ENCODE results near the gene IP6K1. TPM values are rescaled to one million over a fixed set of nuclear protein-coding genes. Genes with fewer than 3 reads are reported as not detected.
A peak's percentile ranks its signal among the peaks of the same experiment; 100 is the strongest.

The IP6K1 gene
- total RNA-seq, 2 experiments from 2014 or later = 27.4 to 30.9 TPM

GRCh38 chr3:49683162-49683561 lies 103.2 kb downstream of the IP6K1 start:
- CTCF ChIA-PET (ENCODE audit: unreplicated experiment) = no interaction called here
- POLR2A ChIA-PET = no interaction called here

GRCh38 chr3:49681543-49681942 lies 104.8 kb downstream of the IP6K1 start:
- H3K9me2 ChIP-seq (ENCODE audit: insufficient read depth, low read length) = no peaks in the 10 kb centered on the region
- H3K79me2 ChIP-seq (ENCODE audit: insufficient read depth, low read depth, low read length) = no peaks in the 10 kb centered on the region
- no peaks in the 10 kb centered on the region for H3K9me3 ChIP-seq (ENCODE audit: low read length)
- CTCF ChIA-PET (ENCODE audit: unreplicated experiment) = no interaction called here
- BruUV-seq (replicated peaks) = no TSS peak
- H3K4me1 ChIP-seq (ENCODE audit: insufficient read depth, low read length, poor library complexity, severe bottlenecking) = no peaks in the 10 kb centered on the region
- no peak overlapping the region for H2AFZ ChIP-seq (ENCODE audit: low read length)
- no peak overlapping the region for H3K4me2 ChIP-seq (ENCODE audit: low read length)
- no peak for DNase-seq (ENCODE audit: low spot score)
- no peaks in the 10 kb centered on the region for H4K20me1 ChIP-seq (ENCODE audit: insufficient read depth, low read length)
- POLR2A ChIA-PET = no interaction called here
- intact Hi-C loops (cut with micrococcal nuclease; ENCODE audit: unreplicated experiment) = no loop called here
- H3K36me3 ChIP-seq (ENCODE audit: insufficient read depth, low read length) = peaks cover 71% of the 10 kb centered on the region
- H3K4me3 ChIP-seq (ENCODE audit: low read depth, low read length, poor library complexity, severe bottlenecking) = no peak overlapping the region
- no peak overlapping the region for H3K27ac ChIP-seq (ENCODE audit: low read depth, low read length, poor library complexity, severe bottlenecking)
- TF ChIP-seq EZH2phosphoT487 (IDR thresholded peaks at IDR 0.05; ENCODE audit: borderline replicate concordance, low read depth, low read length) (no peak), CTCF (conservative IDR thresholded peaks at IDR 0.05; ENCODE audit: low read length) (no peak)

More at GRCh38 chr3:49683162-49683561, 103.2 kb downstream of the IP6K1 start:
- peaks cover 56% of the 10 kb centered on the region; the same call in 1 of the 2 replicates for H3K36me3 ChIP-seq (ENCODE audit: insufficient read depth, low read length)
- TSS peak; percentile 50 for BruUV-seq (replicated peaks)
- no peak overlapping the region for H3K4me3 ChIP-seq (ENCODE audit: low read depth, low read length, poor library complexity, severe bottlenecking)
- H3K9me3 ChIP-seq (ENCODE audit: low read length) = no peaks in the 10 kb centered on the region
- no peak overlapping the region for H3K27ac ChIP-seq (ENCODE audit: low read depth, low read length, poor library complexity, severe bottlenecking)
- no peaks in the 10 kb centered on the region for H3K79me2 ChIP-seq (ENCODE audit: insufficient read depth, low read depth, low read length)
- TF ChIP-seq CTCF (conservative IDR thresholded peaks at IDR 0.05; ENCODE audit: low read length) (no peak), EZH2phosphoT487 (IDR thresholded peaks at IDR 0.05; ENCODE audit: borderline replicate concordance, low read depth, low read length) (no peak)
- no peak for DNase-seq (ENCODE audit: low spot score)
- H3K9me2 ChIP-seq (ENCODE audit: insufficient read depth, low read length) = no peaks in the 10 kb centered on the region
- intact Hi-C loops (cut with micrococcal nuclease; ENCODE audit: unreplicated experiment) = no loop called here
- H4K20me1 ChIP-seq (ENCODE audit: insufficient read depth, low read length) = no peaks in the 10 kb centered on the region
- H2AFZ ChIP-seq (ENCODE audit: low read length) = no peak overlapping the region
- H3K4me2 ChIP-seq (ENCODE audit: low read length) = no peak overlapping the region
- no peaks in the 10 kb centered on the region for H3K4me1 ChIP-seq (ENCODE audit: insufficient read depth, low read length, poor library complexity, severe bottlenecking)

- Histone ChIP-seq H3K9me3 (ENCODE audit: low read length) (no peaks in the 10 kb centered on the region), H3K27ac (ENCODE audit: low read depth, low read length, poor library complexity, severe bottlenecking) (no peak overlapping the region), H2AFZ (ENCODE audit: low read length) (no peak overlapping the region), H3K4me1 (ENCODE audit: insufficient read depth, low read length, poor library complexity, severe bottlenecking) (no peaks in the 10 kb centered on the region), H3K36me3 (ENCODE audit: insufficient read depth, low read length) (peaks cover 75% of the 10 kb centered on the region), H3K4me3 (ENCODE audit: low read depth, low read length, poor library complexity, severe bottlenecking) (no peak overlapping the region), H3K4me2 (ENCODE audit: low read length) (no peak overlapping the region), H4K20me1 (ENCODE audit: insufficient read depth, low read length) (no peaks in the 10 kb centered on the region), H3K79me2 (ENCODE audit: insufficient read depth, low read depth, low read length) (no peaks in the 10 kb centered on the region), H3K9me2 (ENCODE audit: insufficient read depth, low read length) (no peaks in the 10 kb centered on the region)
- intact Hi-C loops (cut with micrococcal nuclease; ENCODE audit: unreplicated experiment) = no loop called here
- POLR2A ChIA-PET = no interaction called here
- CTCF ChIA-PET (ENCODE audit: unreplicated experiment) = no interaction called here
- BruUV-seq (replicated peaks) = no TSS peak
- TF ChIP-seq EZH2phosphoT487 (IDR thresholded peaks at IDR 0.05; ENCODE audit: borderline replicate concordance, low read depth, low read length) = no peak
- TF ChIP-seq CTCF (conservative IDR thresholded peaks at IDR 0.05; ENCODE audit: low read length) = no peak
- DNase-seq (ENCODE audit: low spot score) = no peak
Measured at GRCh38 chr3:49681232-49681522, 105.2 kb downstream of the IP6K1 start.
